SK-N-SH (cell line): Measurements from ENCODE around the gene SPEF1. TPM values are rescaled to one million over a fixed set of nuclear protein-coding genes. Genes with fewer than 3 reads are reported as not detected.

Experiments
- CTCF ChIA-PET: fragments of 300-600, 350-600 bp; formaldehyde crosslinking; extraction: SDS; loops from one replicate; lab custom pipeline; 2021; lab: Yijun Ruan, JAX
- POLR2A ChIA-PET: fragments of 350-600 bp; sonication (Branson Sonifier 250); formaldehyde crosslinking; extraction: SDS; loops from one replicate; lab custom pipeline; 2020; ENCODE audit warnings: antibody characterized with exemption, inconsistent platforms; lab: Yijun Ruan, JAX
- DNase-seq: peaks from one replicate; pipeline ENCODE4 v3.0.0; 2012
- H2AFZ ChIP-seq: fragments of 200-600 bp; sonication (generic); 2 replicates; pipeline ENCODE4 v1.8.1; 2016; ENCODE audit warnings: antibody characterized with exemption, mild to moderate bottlenecking, low read depth
- H3F3A ChIP-seq: fragments of 200-600 bp; sonication (generic); replicated peaks from 2 replicates; pipeline ENCODE3; 2016; ENCODE audit warnings: antibody characterized with exemption, mild to moderate bottlenecking; ENCODE audit not compliant: insufficient read depth
- H3K27ac ChIP-seq, 2 experiments: fragments of 200-500 bp in 1 of 2; fragments of 200-600 bp in 1 of 2; sonication (Bioruptor generic) in 1 of 2; sonication (generic), shearing (Covaris generic) in 1 of 2; 2 replicates each; pipeline versions ENCODE4 v1.5.1 to v1.6.1; 2014 to 2016; ENCODE audit warnings: low read depth in 2 of 2, inconsistent platforms in 1 of 2, low read length in 1 of 2, mild to moderate bottlenecking in 1 of 2, mixed read lengths in 1 of 2
- H3K27me3 ChIP-seq: fragments of 200-600 bp; sonication (generic), shearing (Covaris generic); 2 replicates; pipeline ENCODE4 v1.6.1; 2016; ENCODE audit warnings: mixed run types; ENCODE audit not compliant: insufficient read depth
- H3K36me3 ChIP-seq, 2 experiments: fragments of 200-500 bp in 1 of 2; fragments of 200-600 bp in 1 of 2; sonication (Bioruptor generic) in 1 of 2; sonication (generic) in 1 of 2; replicated peaks in 1 of 2; 2 replicates each; pipeline versions ENCODE3 to v1.5.1; 2014 to 2016; ENCODE audit warnings: low read length in 1 of 2, mild to moderate bottlenecking in 1 of 2; ENCODE audit not compliant: insufficient read depth in 2 of 2, control insufficient read depth in 1 of 2
- H3K4me1 ChIP-seq, 2 experiments: fragments of 200-500 bp in 1 of 2; fragments of 200-600 bp in 1 of 2; sonication (Bioruptor generic) in 1 of 2; sonication (generic), shearing (Covaris generic) in 1 of 2; 2 replicates each; pipeline versions ENCODE4 v1.5.1 to v1.6.1; 2014 to 2016; ENCODE audit warnings: low read depth in 1 of 2, low read length in 1 of 2, mixed run types in 1 of 2; ENCODE audit not compliant: insufficient read depth in 2 of 2, control insufficient read depth in 1 of 2
- H3K4me2 ChIP-seq: fragments of 200-600 bp; sonication (generic), shearing (Covaris generic); 2 replicates; pipeline ENCODE4 v1.6.1; 2017; ENCODE audit warnings: mixed run types
- H3K4me3 ChIP-seq, 2 experiments: fragments of 200-500 bp in 1 of 2; fragments of 200-600 bp in 1 of 2; sonication (Bioruptor generic) in 1 of 2; sonication (generic), shearing (Covaris generic) in 1 of 2; 2 replicates each; pipeline versions ENCODE4 v1.5.1 to v1.8.1; 2014 to 2016; ENCODE audit warnings: low read depth in 2 of 2, inconsistent platforms in 1 of 2, low read length in 1 of 2, mild to moderate bottlenecking in 1 of 2, mixed read lengths in 1 of 2, moderate library complexity in 1 of 2
- H3K79me2 ChIP-seq: fragments of 200-600 bp; sonication (generic); 2 replicates; pipeline ENCODE4 v1.8.1; 2017; ENCODE audit warnings: mild to moderate bottlenecking; ENCODE audit not compliant: insufficient read depth
- H3K9ac ChIP-seq: fragments of 200-600 bp; sonication (generic); 2 replicates; pipeline ENCODE4 v1.6.1; 2017; ENCODE audit warnings: mixed run types
- H3K9me2 ChIP-seq: fragments of 200-600 bp; sonication (generic); 2 replicates; pipeline ENCODE4 v1.6.1; 2017; ENCODE audit warnings: mixed run types
- H3K9me3 ChIP-seq: fragments of 200-600 bp; sonication (generic); 2 replicates; pipeline ENCODE4 v1.6.1; 2017; ENCODE audit warnings: mixed run types, mild to moderate bottlenecking, moderate library complexity
- H4K20me1 ChIP-seq: fragments of 200-600 bp; sonication (generic); 2 replicates; pipeline ENCODE4 v1.6.1; 2017; ENCODE audit warnings: mild to moderate bottlenecking, mixed run types; ENCODE audit not compliant: insufficient read depth
- CHD2 ChIP-seq: fragments of 150-350 bp; IDR thresholded peaks from 2 replicates; pipeline ENCODE4 v1.6.1; 2018; ENCODE audit warnings: low read length; ENCODE audit not compliant: partially characterized antibody
- CTCF ChIP-seq: fragments of 200-600 bp; sonication (generic); IDR thresholded peaks from 2 replicates; pipeline ENCODE4 v1.6.1; 2017; ENCODE audit warnings: antibody characterized with exemption, mild to moderate bottlenecking, moderate library complexity
- EP300 ChIP-seq, 2 experiments: IDR thresholded peaks; 2 replicates each; pipeline versions ENCODE4 v1.4.0 to v1.6.1; 2012; ENCODE audit warnings: borderline replicate concordance in 1 of 2, low read depth in 1 of 2, low read length in 1 of 2
- EZH2phosphoT487 ChIP-seq: fragments of 200-600 bp; sonication (generic); IDR thresholded peaks from 2 replicates; pipeline ENCODE4 v1.6.1; 2017; ENCODE audit warnings: low read depth, mixed run types, mild to moderate bottlenecking, antibody characterized with exemption, moderate library complexity, borderline replicate concordance
- FOSL2 ChIP-seq: IDR thresholded peaks from 2 replicates; pipeline ENCODE4 v1.4.0; 2012; ENCODE audit warnings: low read depth, mild to moderate bottlenecking, moderate library complexity, borderline replicate concordance
- FOXJ3 ChIP-seq: sonication (generic); formaldehyde crosslinking; IDR thresholded peaks from 2 replicates; pipeline ENCODE4 v1.5.1; 2020; ENCODE audit warnings: mild to moderate bottlenecking, missing genetic modification reagents
- GABPA ChIP-seq: IDR thresholded peaks from 2 replicates; pipeline ENCODE4 v1.4.0; 2012; ENCODE audit warnings: low read depth, mild to moderate bottlenecking
- GATA2 ChIP-seq: sonication (generic); formaldehyde crosslinking; IDR thresholded peaks from 2 replicates; pipeline ENCODE4 v1.5.0; 2020; ENCODE audit warnings: mild to moderate bottlenecking, missing genetic modification reagents
- IRF3 ChIP-seq: fragments of 150-350 bp; IDR thresholded peaks from 2 replicates; pipeline ENCODE4 v1.6.1; 2016; ENCODE audit warnings: mild to moderate bottlenecking, low read depth, low read length
- JUND ChIP-seq: IDR thresholded peaks from 2 replicates; pipeline ENCODE4 v1.4.0; 2012
- MEF2A ChIP-seq: IDR thresholded peaks from 2 replicates; pipeline ENCODE4 v1.4.0; 2012; ENCODE audit warnings: low read depth, borderline replicate concordance
- NRF1 ChIP-seq: IDR thresholded peaks from 2 replicates; pipeline ENCODE4 v1.6.1; 2012; ENCODE audit warnings: low read depth, mild to moderate bottlenecking, low read length
- PBX3 ChIP-seq: IDR thresholded peaks from 2 replicates; pipeline ENCODE4; 2012
- POLR2AphosphoS5 ChIP-seq: IDR thresholded peaks from 2 replicates; pipeline ENCODE4 v1.6.1; 2012; ENCODE audit warnings: low read depth, low read length
- RFX5 ChIP-seq: IDR thresholded peaks from 2 replicates; pipeline ENCODE4 v1.6.1; 2012; ENCODE audit warnings: mild to moderate bottlenecking, improper control_type of control experiment, low read length
- RXRA ChIP-seq: IDR thresholded peaks from 2 replicates; pipeline ENCODE4 v1.4.0; 2012; ENCODE audit warnings: low read depth, mild to moderate bottlenecking, borderline replicate concordance
- SIN3A ChIP-seq: IDR thresholded peaks from 2 replicates; pipeline ENCODE4 v1.6.1; 2012; ENCODE audit warnings: low read depth, mild to moderate bottlenecking, low read length, moderate library complexity, borderline replicate concordance
- USF1 ChIP-seq: IDR thresholded peaks from 2 replicates; pipeline ENCODE4 v1.4.0; 2012; ENCODE audit warnings: low read depth, borderline replicate concordance
- USF2 ChIP-seq: fragments of 150-350 bp; IDR thresholded peaks from 2 replicates; pipeline ENCODE4 v1.6.1; 2017; ENCODE audit warnings: antibody characterized with exemption, low read length, low read depth, borderline replicate concordance
- YY1 ChIP-seq: IDR thresholded peaks from 2 replicates; pipeline ENCODE4 v1.4.0; 2012; ENCODE audit warnings: low read depth, mild to moderate bottlenecking
- WGBS: methylation state at CpG from one replicate; pipeline ENCODE4 v1.1.6; 2017; ENCODE audit warnings: low lambda C conversion rate; 5-methylcytosine and 5-hydroxymethylcytosine counted together
- polyA plus RNA-seq, 3 experiments: library from polyadenylated mRNA; depleted of rRNA; stranded (reverse); fragments of >200 nt; gene quantifications; 2 replicates each; pipeline ENCODE4 v1.2.3, GENCODE V29; 2012

The SPEF1 gene
- polyA plus RNA-seq, 1 of the 3 experiments (the other 2 are of a cell fraction): 1.6 TPM

- Histone ChIP-seq H3K4me2 (no peak overlapping the region), H2AFZ (no peak overlapping the region), H3K9ac (no peak overlapping the region), H3K27ac (no peak overlapping the region), H3K9me2 (no peaks in the 10 kb centered on the region), H3K9me3 (no peaks in the 10 kb centered on the region), H4K20me1 (no peaks in the 10 kb centered on the region), H3K4me3 (no peak overlapping the region), H3K79me2 (no peaks in the 10 kb centered on the region), H3K27me3 (no peaks in the 10 kb centered on the region), H3K4me1 (peaks cover 0 to 25% of the 10 kb centered on the region in 2 experiments; a peak in 1 of 4 replicates), H3F3A (no peaks in the 10 kb centered on the region), H3K36me3 (no peaks in the 10 kb centered on the region)
- WGBS: 45% methylated on average over 5 of the region's 7 CpGs
- ChIA-PET POLR2A (no interaction called here), CTCF (interaction anchor here (0.9 to 3.5 kb wide), 6 partner anchors 9 to 76 kb away, joined by 3 to 25 read pairs (median 7); no protein-coding TSS in a partner anchor)
- no peak for TF ChIP-seq FOXJ3 (CRISPR knock-in tag)
- TF ChIP-seq IRF3: no peak
- TF ChIP-seq PBX3: no peak
- no peak for TF ChIP-seq MEF2A
- no peak for TF ChIP-seq YY1
- no peak for TF ChIP-seq GABPA
- TF ChIP-seq POLR2AphosphoS5: no peak
- TF ChIP-seq USF2: no peak
- no peak for TF ChIP-seq FOSL2
- no peak for TF ChIP-seq SIN3A
- TF ChIP-seq JUND: no peak
- TF ChIP-seq GATA2 (CRISPR knock-in tag): no peak
- no peak for TF ChIP-seq USF1
- TF ChIP-seq CHD2: no peak
- no peak for TF ChIP-seq EZH2phosphoT487
- TF ChIP-seq CTCF: no peak
- TF ChIP-seq EP300 (IDR thresholded peaks at IDR 0.05; ENCODE audit: borderline replicate concordance in 1 of 2, low read depth in 1 of 2, low read length in 1 of 2): no peak
- no peak for TF ChIP-seq RXRA
- no peak for TF ChIP-seq NRF1
- no peak for TF ChIP-seq RFX5
- DNase-seq: peak; percentile 58
These were observed 39.3 kb downstream of the SPEF1 start for GRCh38 chr20:3741836-3742458.
